Measurements from ENCODE around the gene ZNF513.
"Not testable (repeated sequence)": the region's sequence is repeated elsewhere in the genome, so short reads cannot be mapped to it uniquely, and the experiment has no call there.

The ZNF513 gene

DNA sequence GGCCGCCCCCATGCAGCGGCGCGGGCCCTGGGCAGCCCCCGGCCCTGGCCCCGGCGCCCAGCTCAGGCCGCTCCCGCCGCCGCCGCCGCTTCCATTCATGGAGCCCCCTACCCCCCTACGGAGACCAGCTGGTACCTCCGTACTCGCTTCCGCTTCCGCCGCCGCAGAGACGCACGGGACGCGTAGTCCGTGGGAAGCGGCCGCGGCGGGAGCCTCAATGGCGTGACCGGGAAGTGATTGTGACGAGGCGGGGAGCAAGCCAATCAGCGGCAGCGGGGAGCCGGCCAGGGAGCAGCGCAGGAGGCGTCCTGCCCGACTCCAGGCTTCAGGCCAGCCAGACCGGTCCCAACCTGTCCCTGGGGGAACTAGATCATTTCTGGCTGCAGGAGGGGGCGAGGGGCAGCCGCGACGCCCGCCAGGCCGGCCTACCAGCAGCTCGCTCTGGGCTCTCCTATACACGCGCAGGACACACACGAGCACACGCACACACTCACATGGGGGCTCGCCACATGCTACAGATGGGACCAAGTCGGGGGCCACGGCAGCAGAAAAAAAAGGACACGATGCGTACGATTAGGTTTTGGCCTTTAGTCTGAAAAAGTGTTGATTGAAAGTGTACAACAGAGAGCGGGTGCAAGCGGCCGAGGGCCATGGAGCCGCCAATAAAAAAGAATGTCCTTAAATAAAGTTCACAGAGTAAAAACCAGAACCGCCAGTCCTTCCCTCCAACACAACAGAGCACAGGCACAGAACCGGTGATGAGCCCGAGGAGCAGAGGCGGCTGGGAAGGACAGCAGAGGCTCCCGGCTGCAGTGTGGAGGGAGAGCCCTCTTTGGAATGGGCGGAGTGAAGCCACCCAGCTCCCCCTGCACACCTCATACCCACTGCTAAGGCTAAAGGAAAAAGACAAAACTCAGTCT, at the start of gene ZNF513:
TSS of gene ZNF513 (minus strand) at position 109 of the 920 bp plus-strand sequence. CDS start 208 bp downstream, outside the sequence.
- peak; percentile 51 to 82 (median 72) for DNase-seq

DNA sequence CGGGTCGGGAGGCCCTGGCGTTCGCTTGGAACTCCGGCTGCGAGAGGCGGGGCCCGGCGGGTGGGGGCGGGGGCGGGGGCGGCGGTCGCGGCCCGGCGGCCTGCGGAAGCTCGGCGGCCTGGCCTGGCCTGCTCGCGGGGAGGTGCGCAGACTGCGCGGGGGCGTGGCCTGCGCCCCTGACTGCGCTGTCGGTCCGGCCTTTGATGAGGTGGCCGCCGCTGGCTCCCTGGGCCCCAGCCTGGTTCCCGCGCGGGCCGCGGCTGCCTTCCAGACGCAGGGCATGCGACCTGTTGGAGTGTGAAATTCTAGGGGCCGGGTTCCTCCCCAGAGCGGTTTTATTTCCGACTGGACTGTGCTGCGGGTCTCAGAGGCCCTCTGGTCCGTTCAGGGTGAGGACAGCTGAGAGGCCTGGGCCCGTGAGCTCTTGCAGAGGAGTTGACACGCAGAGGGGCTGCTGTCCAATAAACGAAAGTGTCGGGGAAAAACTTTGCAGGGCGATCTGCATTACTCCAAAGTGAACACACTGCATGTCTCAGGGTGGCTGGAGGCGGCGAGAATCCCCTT, 48.5 kb upstream of the ZNF513 start:
- DNase-seq, result peak in 3 of 4 experiments; percentile 46 to 60 (median 48)

DNA sequence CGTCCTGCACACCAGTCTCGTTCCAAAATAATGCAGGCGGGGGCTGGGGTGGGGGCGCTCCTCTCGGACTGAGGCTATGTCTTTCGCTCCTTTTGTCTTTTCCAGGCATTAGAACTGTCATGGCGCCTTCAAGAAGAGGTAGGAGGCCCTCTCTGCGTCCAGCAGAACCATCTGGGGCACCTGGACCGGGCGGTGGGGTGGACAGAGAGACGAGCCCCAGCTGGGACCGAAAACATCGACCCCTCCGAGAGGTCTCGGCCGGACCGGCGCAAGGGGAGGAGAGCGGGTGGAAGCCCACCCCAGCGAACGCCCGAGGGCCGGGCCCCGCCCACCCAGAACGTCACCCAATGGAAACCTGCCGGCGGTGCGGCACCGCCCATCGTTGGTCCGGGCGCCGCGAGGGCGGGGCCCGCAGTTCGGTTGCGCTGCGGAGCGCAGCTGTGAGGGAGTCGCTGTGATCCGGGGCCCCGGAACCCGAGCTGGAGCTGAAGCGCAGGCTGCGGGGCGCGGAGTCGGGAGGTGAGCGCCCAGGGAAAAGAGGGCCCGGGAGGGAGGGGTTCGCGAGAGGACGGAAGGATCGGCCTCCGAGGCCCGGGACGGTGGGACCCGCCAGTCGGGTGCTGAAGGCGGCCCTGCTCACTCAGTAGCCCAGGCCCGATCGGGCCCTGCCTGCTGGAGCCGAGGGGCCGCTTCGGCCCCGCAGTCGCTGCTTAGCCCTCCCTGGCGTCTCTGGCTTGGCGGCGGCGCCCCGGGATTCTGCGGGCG, 47.9 kb upstream of the ZNF513 start, which contains the start of gene NRBP1:
TSS of gene NRBP1 (plus strand) at position 419 of the 765 bp plus-strand sequence. CDS start 4,643 bp downstream, outside the sequence.
- DNase-seq, result peak; percentile 69 to 88 (median 80)

GRCh38 chr2:27427863-27428212, 47.3 kb upstream of the ZNF513 start:
- DNase-seq, result no peak

DNA sequence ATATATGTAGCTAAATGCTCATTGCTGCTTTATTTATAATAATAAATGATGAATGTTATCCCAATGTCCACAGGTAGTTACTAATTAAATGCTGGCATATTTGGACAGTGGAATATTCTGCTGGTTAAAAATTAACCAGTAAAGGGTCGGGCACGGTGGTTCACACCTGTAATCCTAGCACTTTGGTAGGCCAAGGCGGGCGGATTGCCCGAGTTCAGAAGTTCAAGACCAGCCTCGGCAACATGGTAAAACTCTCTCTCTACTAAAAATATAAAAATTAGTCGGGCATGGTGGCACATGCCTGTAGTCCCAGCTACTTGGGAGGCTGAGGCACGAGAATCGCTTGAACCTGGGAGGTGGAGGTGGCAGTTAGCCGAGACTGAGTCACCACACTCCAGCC, 44.5 kb upstream of the ZNF513 start:
- DNase-seq, result not testable (repeated sequence)

DNA sequence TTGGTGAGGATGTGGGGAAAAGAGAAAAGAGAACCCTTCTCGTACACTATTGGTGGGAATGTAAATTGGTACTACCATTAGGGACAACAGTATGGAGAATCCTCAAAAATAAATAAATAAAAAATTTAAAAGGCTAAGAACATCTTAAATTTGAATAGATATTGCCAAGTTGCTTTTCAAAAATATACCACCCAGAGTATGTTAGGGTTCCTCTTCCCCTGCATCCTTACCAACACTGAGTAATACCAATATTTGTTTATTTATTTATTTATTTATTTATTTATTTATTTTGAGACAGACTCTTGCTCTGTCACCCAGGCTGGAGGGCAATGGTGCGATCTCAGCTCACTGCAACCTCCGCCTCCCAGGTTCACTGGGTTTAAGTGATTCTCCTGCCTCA, 42.4 kb upstream of the ZNF513 start:
- no peak for DNase-seq

GRCh38 chr2:27421660-27422250, 41.2 kb upstream of the ZNF513 start:
- no peak for DNase-seq

DNA sequence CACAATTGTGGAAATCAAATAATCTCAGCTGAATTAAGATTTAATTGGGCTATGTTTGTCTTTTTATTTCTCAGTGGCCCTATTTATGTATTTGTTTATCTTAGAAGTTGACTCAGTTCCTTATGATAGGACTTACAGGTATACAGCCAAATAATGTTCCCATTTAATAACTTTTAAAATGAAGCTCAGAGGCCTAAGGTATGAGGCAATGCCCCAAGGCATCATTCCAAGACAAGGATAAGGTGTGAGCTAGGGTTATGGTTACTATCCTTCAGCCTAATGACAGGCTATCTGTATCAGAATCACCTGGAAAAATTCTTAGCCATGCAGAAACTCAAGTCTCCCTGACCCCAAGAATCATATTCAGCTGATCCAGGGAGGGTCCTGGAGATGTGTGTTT, 40.5 kb upstream of the ZNF513 start:
- no peak for DNase-seq

DNA sequence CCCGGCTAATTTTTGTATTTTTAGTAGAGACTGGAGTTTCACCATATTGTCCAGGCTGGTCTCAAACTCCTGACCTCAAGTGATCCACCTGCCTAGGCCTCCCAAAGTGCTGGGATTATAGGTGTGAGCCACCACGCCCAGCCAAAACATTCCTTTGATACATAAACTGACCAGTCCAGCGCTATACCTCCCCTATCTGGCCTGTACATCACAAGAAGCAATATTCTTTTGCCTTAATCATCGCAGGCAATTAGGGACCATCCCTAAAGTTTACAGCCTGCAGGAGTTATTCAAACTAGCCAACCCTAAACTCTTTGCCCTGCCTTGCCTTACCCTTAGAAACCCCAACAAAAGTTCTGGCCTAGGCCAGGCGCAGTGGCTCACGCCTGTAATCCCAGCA, 35.6 kb upstream of the ZNF513 start:
- DNase-seq, result no peak

DNA sequence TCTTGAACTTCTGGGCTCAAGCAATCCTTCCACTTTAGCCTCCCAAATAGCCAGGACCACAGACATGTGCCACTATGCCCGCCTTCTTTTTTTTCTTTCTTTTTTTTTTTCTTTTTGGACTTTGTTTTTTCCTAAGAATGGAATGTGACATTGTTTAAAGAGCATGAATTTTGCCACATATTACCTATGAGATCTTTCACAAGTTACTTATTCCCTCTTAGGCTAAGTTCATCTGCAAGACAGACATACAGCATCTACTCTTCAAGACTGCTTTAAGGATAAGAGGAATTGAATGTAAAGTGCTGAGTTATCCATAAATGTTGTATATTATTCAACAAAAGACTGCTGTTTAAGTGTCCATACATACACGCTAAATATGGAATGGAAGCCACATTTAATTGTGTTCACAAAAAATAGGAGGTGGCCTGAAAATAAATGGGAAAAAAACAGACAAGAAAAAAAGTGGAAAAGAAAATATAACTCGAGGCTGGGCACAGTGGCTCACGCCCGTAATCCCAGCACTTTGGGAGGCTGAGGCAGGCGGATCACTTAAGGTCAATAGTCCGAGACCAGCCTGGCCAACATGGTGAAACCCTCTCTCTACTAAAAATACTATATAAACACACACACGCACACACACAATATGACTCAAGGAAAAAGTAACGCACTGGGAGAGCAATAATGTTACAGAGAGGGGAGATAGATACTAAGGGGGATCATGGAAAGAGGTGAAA, 32.1 kb upstream of the ZNF513 start:
- no peak for DNase-seq

DNA sequence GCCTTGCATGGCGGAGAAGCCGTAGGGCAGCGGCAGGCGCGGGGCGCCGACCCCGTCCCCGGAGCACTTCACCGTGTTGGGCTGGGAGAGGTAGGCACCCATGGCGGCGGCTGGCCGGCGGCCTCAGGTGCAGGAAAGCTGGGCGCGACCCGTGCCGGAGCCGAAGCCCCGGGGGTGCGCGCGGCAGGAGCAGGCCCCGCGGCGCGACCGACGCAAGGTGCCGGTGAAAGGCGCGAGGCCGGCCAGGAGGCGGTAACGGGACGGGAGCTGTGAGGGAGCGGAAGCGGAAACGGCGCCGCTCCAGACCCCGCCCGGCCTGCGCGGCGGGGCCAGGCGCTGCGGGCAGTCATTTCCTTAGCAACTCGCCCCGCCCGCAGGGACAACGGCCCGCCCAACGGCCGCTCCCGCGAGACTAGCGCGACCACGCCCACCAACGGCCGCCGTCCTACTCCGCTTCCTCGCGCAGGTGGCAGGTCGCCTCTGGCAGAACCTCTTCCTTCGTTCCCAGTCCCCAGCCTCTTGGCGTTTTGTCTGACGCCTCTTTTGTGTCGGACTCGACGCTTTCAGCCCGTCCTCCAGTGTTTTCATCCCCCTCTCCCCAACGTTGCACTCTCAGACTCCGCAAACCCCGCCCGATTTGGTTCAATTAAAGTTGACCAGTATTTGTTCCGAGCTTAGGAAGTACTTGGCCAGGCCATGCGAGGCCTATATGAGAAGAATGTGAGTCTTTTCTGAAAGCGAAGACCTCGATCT, 29.0 kb upstream of the ZNF513 start, which contains the start of gene PPM1G:
TSS of gene PPM1G (minus strand) at position 271 of the 753 bp plus-strand sequence. CDS start at position 102, 169 bp downstream.
- peak; percentile 90 to 97 (median 95) for DNase-seq

- no peak for DNase-seq
Observed at GRCh38 chr2:27408601-27409320, 28.2 kb upstream of the ZNF513 start.

GRCh38 chr2:27407798-27408491, 27.4 kb upstream of the ZNF513 start:
- no peak for DNase-seq

DNA sequence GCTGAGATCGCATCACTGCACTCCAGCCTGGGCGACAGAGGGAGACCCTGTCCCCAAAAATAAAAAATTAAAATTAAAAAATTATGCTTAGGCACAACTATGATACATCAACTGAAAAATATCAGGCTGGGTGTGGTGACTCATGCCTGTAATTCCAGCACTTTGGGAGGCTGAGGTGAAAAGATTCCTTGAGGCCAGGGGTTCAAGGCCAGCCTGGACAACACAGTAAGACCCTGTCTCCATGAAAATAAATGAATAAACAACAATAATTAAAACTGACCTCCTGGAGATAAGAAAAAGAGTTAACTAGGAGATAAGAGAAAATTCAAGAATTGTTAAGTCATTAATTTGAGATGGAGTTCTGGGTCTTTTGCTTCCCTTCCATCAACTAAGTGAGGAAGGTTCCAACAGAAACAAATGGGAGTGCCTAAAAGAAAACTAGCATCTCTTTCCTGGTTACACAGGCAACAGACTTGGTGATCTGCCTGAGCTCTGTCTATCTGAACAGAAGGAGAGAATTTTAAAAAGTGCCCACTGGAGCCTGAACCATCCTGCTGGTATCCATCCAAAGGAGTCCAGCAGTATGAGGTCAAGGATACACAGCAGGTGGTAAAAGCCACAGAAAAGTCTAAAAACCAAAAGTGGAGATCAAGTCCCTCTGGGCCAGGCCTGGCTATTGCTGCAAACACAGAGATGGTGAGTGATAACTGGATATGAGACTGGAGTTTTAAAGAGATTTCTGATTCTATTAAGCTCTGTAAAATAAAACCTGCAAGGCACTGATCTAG, 20.0 kb upstream of the ZNF513 start:
- DNase-seq, result no peak

DNA sequence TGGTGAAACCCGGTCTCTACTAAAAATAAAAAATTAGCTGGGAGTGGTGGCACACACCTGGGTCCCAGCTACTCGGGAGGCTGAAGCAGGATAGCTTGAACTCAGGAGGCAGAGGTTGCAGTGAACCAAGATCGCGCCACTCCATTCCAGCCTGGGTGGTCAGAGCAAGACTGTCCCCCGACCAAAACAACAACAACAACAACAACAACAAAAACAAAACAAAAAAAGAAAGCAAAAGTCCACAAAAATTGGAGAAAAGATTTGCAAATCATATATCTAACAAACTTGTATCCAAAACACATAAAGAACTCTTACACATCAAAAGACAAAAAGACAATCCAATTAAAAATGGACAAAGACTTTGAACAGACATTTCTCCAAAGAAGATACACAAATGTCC, 18.4 kb upstream of the ZNF513 start:
- no peak for DNase-seq

- DNase-seq, result no peak
Observed at GRCh38 chr2:27393225-27393624, 12.7 kb upstream of the ZNF513 start.

DNA sequence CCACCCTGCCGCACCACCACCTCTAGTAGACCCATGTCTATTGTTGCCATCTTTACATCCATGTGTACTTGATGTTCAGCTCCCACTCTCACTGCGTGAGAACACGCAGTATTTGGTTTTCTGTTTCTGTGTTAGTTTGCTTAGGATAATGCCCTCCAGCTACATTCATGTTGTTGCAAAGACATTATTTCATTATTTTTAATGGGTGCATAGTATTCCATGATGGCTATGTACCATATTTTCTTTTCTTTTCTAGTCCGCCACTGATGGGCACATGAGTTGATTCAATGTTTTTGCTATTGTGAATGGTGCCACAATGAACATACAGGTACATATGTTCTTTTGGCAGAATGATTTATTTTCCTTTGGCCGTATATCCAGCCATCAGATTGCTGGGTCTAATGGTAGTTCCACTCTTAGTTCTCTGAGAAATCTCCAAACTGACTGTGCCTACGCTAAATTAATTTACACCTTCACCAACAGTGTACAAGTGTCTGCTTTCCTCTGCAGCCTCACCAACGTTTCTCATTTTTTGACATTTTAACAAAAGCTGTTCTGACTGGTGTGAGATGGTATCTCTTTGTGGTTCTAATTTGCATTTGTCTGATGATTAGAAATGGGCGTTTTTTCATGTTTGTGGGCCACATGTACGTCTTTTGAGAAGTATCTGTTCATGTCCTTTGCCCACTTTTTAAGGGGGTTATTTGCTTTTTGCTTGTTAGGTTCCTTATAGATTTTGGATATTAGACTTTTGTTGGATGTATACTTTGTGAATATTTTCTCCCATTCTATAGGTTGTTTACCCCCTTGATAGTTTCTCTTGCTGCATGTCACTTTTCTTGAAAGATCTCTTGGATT, 10.5 kb upstream of the ZNF513 start:
- DNase-seq, result no peak

- DNase-seq, result no peak
Observed at GRCh38 chr2:27381577-27382181, 1.1 kb upstream of the ZNF513 start.

Data from activated naive CD4-positive, alpha-beta T cell (primary cell).